OCI-LY1 (cell line): ENCODE results near the gene USH1C.

Source experiments
- H2AFZ ChIP-seq: fragments of 200-600 bp; sonication (generic), shearing (Covaris generic); 2 replicates; pipeline ENCODE4 v1.6.0; 2014; ENCODE audit warnings: antibody characterized with exemption, mild to moderate bottlenecking, low read length
- H3F3A ChIP-seq: fragments of 200-600 bp; sonication (generic), shearing (Covaris generic); 2 replicates; pipeline ENCODE4 v1.6.0; 2014; ENCODE audit warnings: mild to moderate bottlenecking, antibody characterized with exemption, low read length, moderate library complexity; ENCODE audit not compliant: insufficient read depth
- H3K27ac ChIP-seq: fragments of 200-600 bp; sonication (generic); 2 replicates; pipeline ENCODE4 v1.5.1; 2014; ENCODE audit warnings: low read length, mixed run types, mild to moderate bottlenecking, low read depth; ENCODE audit not compliant: poor library complexity, severe bottlenecking
- H3K27me3 ChIP-seq: fragments of 200-600 bp; sonication (generic); 2 replicates; pipeline ENCODE4 v1.6.0; 2014; ENCODE audit warnings: antibody characterized with exemption, mild to moderate bottlenecking, low read length, moderate library complexity; ENCODE audit not compliant: insufficient read depth
- H3K36me3 ChIP-seq: fragments of 200-600 bp; sonication (generic); 2 replicates; pipeline ENCODE4 v1.6.1; 2014; ENCODE audit warnings: mild to moderate bottlenecking, antibody characterized with exemption, low read length, moderate library complexity, mixed read lengths; ENCODE audit not compliant: insufficient read depth
- H3K4me1 ChIP-seq: fragments of 200-600 bp; sonication (generic); 2 replicates; pipeline ENCODE4 v1.5.1; 2014; ENCODE audit warnings: mild to moderate bottlenecking, low read length, moderate library complexity; ENCODE audit not compliant: insufficient read depth, severe bottlenecking
- H3K4me2 ChIP-seq: fragments of 200-600 bp; sonication (generic), shearing (Covaris generic); 2 replicates; pipeline ENCODE4 v1.6.1; 2014; ENCODE audit warnings: low read length
- H3K4me3 ChIP-seq: fragments of 200-600 bp; sonication (generic); 2 replicates; pipeline ENCODE4 v1.5.1; 2014; ENCODE audit warnings: low read length, low read depth, mild to moderate bottlenecking, mixed read lengths; ENCODE audit not compliant: poor library complexity, severe bottlenecking
- H3K79me2 ChIP-seq: fragments of 200-600 bp; shearing (Covaris generic); 2 replicates; pipeline ENCODE4 v1.6.1; 2016; ENCODE audit warnings: mixed run types, low read length, mixed read lengths; ENCODE audit not compliant: insufficient read depth
- H3K9ac ChIP-seq: fragments of 200-600 bp; sonication (generic), shearing (Covaris generic); 2 replicates; pipeline ENCODE4 v1.6.1; 2014; ENCODE audit warnings: mild to moderate bottlenecking, low read length, mixed read lengths
- H3K9me2 ChIP-seq: fragments of 200-600 bp; sonication (generic), shearing (Covaris generic); 2 replicates; pipeline ENCODE4 v1.6.1; 2014; ENCODE audit warnings: low read depth, mild to moderate bottlenecking, low read length, mixed read lengths
- H3K9me3 ChIP-seq: fragments of 200-600 bp; shearing (Covaris generic); 2 replicates; pipeline ENCODE4 v1.6.1; 2014; ENCODE audit warnings: low read length, mixed read lengths
- H4K20me1 ChIP-seq: fragments of 200-600 bp; sonication (generic), shearing (Covaris generic); 2 replicates; pipeline ENCODE4 v1.6.0; 2016; ENCODE audit warnings: mild to moderate bottlenecking, low read length; ENCODE audit not compliant: insufficient read depth
- EZH2 ChIP-seq: fragments of 200-600 bp; sonication (generic), shearing (Covaris generic); IDR thresholded peaks from 2 replicates; pipeline ENCODE4 v1.8.0; 2017; ENCODE audit warnings: borderline replicate concordance, mixed run types, mild to moderate bottlenecking, antibody characterized with exemption, low read length, moderate library complexity, mixed read lengths
- TF ChIP-seq, protein P1 (sequence below): fragments of 200-600 bp; sonication (generic), shearing (Covaris generic); IDR thresholded peaks from 2 replicates; pipeline ENCODE4 v1.5.1; 2017; ENCODE audit warnings: mild to moderate bottlenecking, antibody characterized with exemption, low read length, moderate library complexity, mixed read lengths

USH1C gene

DNA sequence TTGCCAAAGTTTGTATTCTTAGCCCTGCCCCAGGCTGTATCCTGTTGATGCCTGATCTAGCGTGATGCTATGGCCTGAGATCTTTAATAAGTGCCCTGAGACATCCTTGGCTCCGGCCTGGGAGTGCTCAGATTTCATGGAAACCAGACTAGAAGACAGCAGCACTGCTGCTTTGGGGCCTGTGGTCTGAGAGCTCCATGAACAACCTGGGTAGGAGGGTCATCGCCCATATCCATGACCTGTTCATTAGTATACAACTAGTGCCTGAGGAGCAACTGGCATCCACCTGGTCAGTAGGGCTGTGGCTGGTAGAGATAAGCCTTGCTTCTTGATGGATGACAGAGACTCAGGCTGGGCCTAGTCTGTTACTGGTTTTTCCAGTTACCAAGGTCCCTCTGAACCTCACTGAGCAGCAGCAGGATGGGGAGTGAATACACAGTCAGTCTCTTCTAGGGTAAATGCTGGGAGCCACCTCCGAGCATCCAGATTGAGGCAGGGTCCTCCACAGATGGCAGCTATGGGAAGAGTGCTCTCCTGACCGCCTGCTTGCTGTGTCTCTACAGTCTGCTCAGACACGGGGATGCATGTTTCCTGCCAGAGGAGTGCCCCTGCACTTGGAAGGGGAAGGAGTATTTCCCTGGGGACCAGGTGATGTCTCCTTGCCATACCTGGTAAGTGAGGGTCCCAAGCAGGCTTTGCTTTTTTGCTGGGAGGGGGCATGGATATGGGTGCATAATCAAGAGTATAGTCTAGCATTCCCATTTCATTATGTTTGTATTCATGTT is 41.9 kb upstream of the USH1C start:
- no peaks in the 10 kb centered on the region for H3K9me2 ChIP-seq
- H4K20me1 ChIP-seq: no peaks in the 10 kb centered on the region
- H3K4me3 ChIP-seq: no peak overlapping the region
- no peak overlapping the region for H3K9ac ChIP-seq
- no peak for TF ChIP-seq EZH2
- TF ChIP-seq, protein P1, sequence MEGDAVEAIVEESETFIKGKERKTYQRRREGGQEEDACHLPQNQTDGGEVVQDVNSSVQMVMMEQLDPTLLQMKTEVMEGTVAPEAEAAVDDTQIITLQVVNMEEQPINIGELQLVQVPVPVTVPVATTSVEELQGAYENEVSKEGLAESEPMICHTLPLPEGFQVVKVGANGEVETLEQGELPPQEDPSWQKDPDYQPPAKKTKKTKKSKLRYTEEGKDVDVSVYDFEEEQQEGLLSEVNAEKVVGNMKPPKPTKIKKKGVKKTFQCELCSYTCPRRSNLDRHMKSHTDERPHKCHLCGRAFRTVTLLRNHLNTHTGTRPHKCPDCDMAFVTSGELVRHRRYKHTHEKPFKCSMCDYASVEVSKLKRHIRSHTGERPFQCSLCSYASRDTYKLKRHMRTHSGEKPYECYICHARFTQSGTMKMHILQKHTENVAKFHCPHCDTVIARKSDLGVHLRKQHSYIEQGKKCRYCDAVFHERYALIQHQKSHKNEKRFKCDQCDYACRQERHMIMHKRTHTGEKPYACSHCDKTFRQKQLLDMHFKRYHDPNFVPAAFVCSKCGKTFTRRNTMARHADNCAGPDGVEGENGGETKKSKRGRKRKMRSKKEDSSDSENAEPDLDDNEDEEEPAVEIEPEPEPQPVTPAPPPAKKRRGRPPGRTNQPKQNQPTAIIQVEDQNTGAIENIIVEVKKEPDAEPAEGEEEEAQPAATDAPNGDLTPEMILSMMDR: no peak
- no peaks in the 10 kb centered on the region for H3K36me3 ChIP-seq
- H2AFZ ChIP-seq: no peak overlapping the region
- no peak overlapping the region for H3K4me2 ChIP-seq
- no peaks in the 10 kb centered on the region for H3K9me3 ChIP-seq
- no peak overlapping the region for H3K27ac ChIP-seq
- no peaks in the 10 kb centered on the region for H3K4me1 ChIP-seq
- no peaks in the 10 kb centered on the region for H3F3A ChIP-seq
- H3K79me2 ChIP-seq: no peaks in the 10 kb centered on the region
- H3K27me3 ChIP-seq: no peaks in the 10 kb centered on the region

- no peaks in the 10 kb centered on the region for H3F3A ChIP-seq
- no peaks in the 10 kb centered on the region for H3K9me3 ChIP-seq
- no peak overlapping the region for H2AFZ ChIP-seq
- H3K4me2 ChIP-seq: no peak overlapping the region
- H3K36me3 ChIP-seq: no peaks in the 10 kb centered on the region
- TF ChIP-seq EZH2: no peak
- TF ChIP-seq, protein P1: no peak
- no peaks in the 10 kb centered on the region for H3K79me2 ChIP-seq
- H3K4me3 ChIP-seq: no peak overlapping the region
- H3K27ac ChIP-seq: no peak overlapping the region
- H4K20me1 ChIP-seq: no peaks in the 10 kb centered on the region
- H3K27me3 ChIP-seq: no peaks in the 10 kb centered on the region
- no peak overlapping the region for H3K9ac ChIP-seq
- H3K9me2 ChIP-seq: no peaks in the 10 kb centered on the region
- H3K4me1 ChIP-seq: no peaks in the 10 kb centered on the region
Measured at GRCh38 chr11:17581732-17582053, 37.5 kb upstream of the USH1C start.

GRCh38 chr11:17581036-17581731 is 37.0 kb upstream of the USH1C start:
- H3K9me3 ChIP-seq: no peaks in the 10 kb centered on the region
- H3K27ac ChIP-seq: no peak overlapping the region
- H3F3A ChIP-seq: no peaks in the 10 kb centered on the region
- no peaks in the 10 kb centered on the region for H3K9me2 ChIP-seq
- no peaks in the 10 kb centered on the region for H4K20me1 ChIP-seq
- H3K4me2 ChIP-seq: no peak overlapping the region
- H3K4me1 ChIP-seq: no peaks in the 10 kb centered on the region
- H3K27me3 ChIP-seq: no peaks in the 10 kb centered on the region
- H3K9ac ChIP-seq: no peak overlapping the region
- TF ChIP-seq, protein P1: no peak
- TF ChIP-seq EZH2: no peak
- H2AFZ ChIP-seq: no peak overlapping the region
- H3K79me2 ChIP-seq: no peaks in the 10 kb centered on the region
- H3K4me3 ChIP-seq: no peak overlapping the region
- H3K36me3 ChIP-seq: no peaks in the 10 kb centered on the region
